M059J (cell line): ENCODE data around the gene ATP8B4. TPM values are rescaled to one million over a fixed set of nuclear protein-coding genes. Genes with fewer than 3 reads are reported as not detected.

Source experiments
- DNase-seq: peaks from one replicate; pipeline ENCODE4 v3.0.0-alpha.2; 2012; ENCODE audit warnings: low read depth
- total RNA-seq: library from RNA; depleted of rRNA; stranded (reverse); fragments of >200 nt; shearing (Covaris generic); gene quantifications from 2 replicates; pipeline ENCODE4 v1.2.3, GENCODE V29; 2014; rRNA removed

Gene ATP8B4
- total RNA-seq, 1 experiment from 2014 or later = 2.1 TPM

DNA sequence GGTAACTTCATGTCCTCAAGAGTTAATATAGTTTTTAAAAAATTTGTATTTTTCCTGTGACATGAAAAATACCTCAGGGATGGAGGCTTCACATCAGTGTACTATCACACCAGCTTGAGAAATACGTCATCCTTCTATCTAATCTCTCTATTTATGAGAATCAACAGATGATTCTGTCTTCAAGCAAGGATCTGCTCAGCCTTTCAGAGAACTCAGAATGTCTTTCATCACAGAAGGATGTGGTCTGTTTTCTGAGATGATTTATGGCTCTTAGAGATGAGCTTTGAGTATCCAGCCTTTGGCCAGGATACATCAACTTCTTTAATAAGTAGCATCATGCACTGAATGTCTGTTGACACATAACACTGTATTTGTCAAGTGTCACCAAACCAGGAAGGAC is 304.3 kb downstream of the ATP8B4 start:
- DNase-seq = peak; percentile 22

GRCh38 chr15:49813625-49814024 is 305.4 kb downstream of the ATP8B4 start:
- DNase-seq = no peak

- no peak for DNase-seq
Observed at GRCh38 chr15:49810720-49811119, 308.3 kb downstream of the ATP8B4 start.

GRCh38 chr15:49809894-49810609 is 309.0 kb downstream of the ATP8B4 start:
- no peak for DNase-seq

GRCh38 chr15:49808341-49808740 is 310.7 kb downstream of the ATP8B4 start:
- DNase-seq = no peak

Other genes with a start within 250 kb of the ATP8B4 start
- gene SLC27A2, start 63.0 kb upstream of the ATP8B4 start, total RNA-seq = 43.0 and 60.3 TPM in 2 replicates
- 0.05 and 0.10 TPM in 2 replicates for gene HDC, start 146.5 kb upstream of the ATP8B4 start, total RNA-seq
- 33.7 and 41.8 TPM in 2 replicates for gene GABPB1, start 236.0 kb upstream of the ATP8B4 start, total RNA-seq